ENCODE results near the gene TBCD.
A peak's percentile ranks its signal among the peaks of the same experiment; 100 is the strongest.

DNA sequence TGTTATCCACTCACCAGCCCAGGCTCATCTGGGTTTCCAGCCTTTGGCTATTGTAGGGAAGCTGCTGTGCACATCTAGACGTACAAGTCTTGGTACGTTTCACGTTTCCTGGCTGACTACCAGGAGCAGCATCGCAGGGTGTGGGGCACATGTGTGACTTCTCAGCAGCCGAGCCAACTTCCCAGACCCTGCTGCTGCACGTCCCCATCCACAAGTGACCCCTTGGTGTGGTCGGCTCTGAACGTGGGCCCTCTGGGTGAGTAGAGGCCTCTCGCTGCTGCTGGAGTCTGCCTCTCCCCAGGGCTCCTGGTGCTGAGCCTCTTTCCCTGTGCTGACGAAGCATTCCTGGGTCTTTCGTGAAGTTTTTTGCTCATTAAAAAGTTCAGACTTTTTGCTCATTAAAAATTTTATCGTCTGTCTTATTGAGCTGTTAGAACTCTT lies 158.2 kb downstream of the TBCD start:
- TF ChIP-seq EZH2 (IDR thresholded peaks at IDR 0.05) = no peak
- peak; percentile 75 for TF ChIP-seq FOXP2 (optimal IDR thresholded peaks at IDR 0.05; ENCODE audit: control extremely low read depth, extremely low read length, insufficient read depth)
- TF ChIP-seq POLR2AphosphoS5 (IDR thresholded peaks at IDR 0.05; ENCODE audit: borderline replicate concordance, low read depth, low read length) = peak; percentile 67; the same call in 1 of the 2 replicates
